Effector memory CD4-positive, alpha-beta T cell (primary cell): ENCODE data around the gene KAZALD1.
A peak's percentile ranks its signal among the peaks of the same experiment; 100 is the strongest.

Experiments used
- DNase-seq, 3 donors: peaks; one replicate each; pipeline ENCODE4 v3.0.0-alpha.2; 2020
- H3K27ac ChIP-seq: 2 replicates; pipeline ENCODE4 v1.7.0; 2013; ENCODE audit warnings: mild to moderate bottlenecking, low read length, moderate library complexity; ENCODE audit not compliant: insufficient read depth, poor library complexity, severe bottlenecking
- H3K27me3 ChIP-seq: replicated peaks from 2 replicates; pipeline ENCODE4 v1.7.0; 2013; ENCODE audit warnings: mild to moderate bottlenecking, low read length; ENCODE audit not compliant: insufficient read depth, control insufficient read depth, poor library complexity, severe bottlenecking
- H3K36me3 ChIP-seq: 2 replicates; pipeline ENCODE4 v1.7.0; 2013; ENCODE audit warnings: mild to moderate bottlenecking, low read length, moderate library complexity; ENCODE audit not compliant: control insufficient read depth, insufficient read depth
- H3K4me1 ChIP-seq: 2 replicates; pipeline ENCODE4 v1.7.0; 2013; ENCODE audit warnings: low read length, mild to moderate bottlenecking; ENCODE audit not compliant: control insufficient read depth, insufficient read depth, poor library complexity, severe bottlenecking
- H3K4me3 ChIP-seq: 2 replicates; pipeline ENCODE4 v1.7.0; 2013; ENCODE audit warnings: low read length, low read depth, mild to moderate bottlenecking; ENCODE audit not compliant: insufficient read depth, poor library complexity, severe bottlenecking
- H3K9me3 ChIP-seq: 2 replicates; pipeline ENCODE4 v1.7.0; 2013; ENCODE audit warnings: mild to moderate bottlenecking, low read length, moderate library complexity; ENCODE audit not compliant: control insufficient read depth

Gene KAZALD1

GRCh38 chr10:101046332-101047238, 15.2 kb upstream of the KAZALD1 start:
- H3K9me3 ChIP-seq, result no peaks in the 10 kb centered on the region
- no peaks in the 10 kb centered on the region for H3K36me3 ChIP-seq
- no peak for DNase-seq
- no peak overlapping the region for H3K27ac ChIP-seq
- H3K4me1 ChIP-seq, result peaks cover 18% of the 10 kb centered on the region
- H3K27me3 ChIP-seq, result peaks cover 39% of the 10 kb centered on the region
- H3K4me3 ChIP-seq, result no peak overlapping the region

- Histone ChIP-seq H3K4me1 (peaks cover 17% of the 10 kb centered on the region), H3K27ac (no peak overlapping the region), H3K4me3 (no peak overlapping the region), H3K36me3 (no peaks in the 10 kb centered on the region), H3K27me3 (peaks cover 39% of the 10 kb centered on the region), H3K9me3 (no peaks in the 10 kb centered on the region)
- DNase-seq, result no peak
Observed at GRCh38 chr10:101047268-101047667, 14.5 kb upstream of the KAZALD1 start.

- H3K4me1 ChIP-seq, result peaks cover 9% of the 10 kb centered on the region
Observed at GRCh38 chr10:101047961-101048892, 13.6 kb upstream of the KAZALD1 start.

GRCh38 chr10:101050208-101051069, 11.3 kb upstream of the KAZALD1 start:
- no peaks in the 10 kb centered on the region for H3K36me3 ChIP-seq
- H3K27me3 ChIP-seq, result peaks cover 39% of the 10 kb centered on the region
- peak overlapping the region; percentile 19 for H3K4me3 ChIP-seq
- H3K9me3 ChIP-seq, result no peaks in the 10 kb centered on the region
- H3K4me1 ChIP-seq, result peaks cover 7% of the 10 kb centered on the region
- DNase-seq, result peak; percentile 54 to 66 (median 64)
- no peak overlapping the region for H3K27ac ChIP-seq

More at GRCh38 chr10:101047961-101048892, 13.6 kb upstream of the KAZALD1 start:
- no peak overlapping the region for H3K4me3 ChIP-seq
- DNase-seq, result no peak
- H3K9me3 ChIP-seq, result no peaks in the 10 kb centered on the region
- H3K27me3 ChIP-seq, result peaks cover 39% of the 10 kb centered on the region
- H3K27ac ChIP-seq, result no peak overlapping the region
- H3K36me3 ChIP-seq, result no peaks in the 10 kb centered on the region

- H3K4me1 ChIP-seq, result peaks cover 7% of the 10 kb centered on the region
- no peaks in the 10 kb centered on the region for H3K36me3 ChIP-seq
- H3K27me3 ChIP-seq, result peaks cover 36% of the 10 kb centered on the region
- no peak overlapping the region for H3K27ac ChIP-seq
- H3K4me3 ChIP-seq, result no peak overlapping the region
- no peaks in the 10 kb centered on the region for H3K9me3 ChIP-seq
- DNase-seq, result no peak
Observed at GRCh38 chr10:101052285-101052684, 9.5 kb upstream of the KAZALD1 start.

- no peaks in the 10 kb centered on the region for H3K36me3 ChIP-seq
- H3K27ac ChIP-seq, result no peak overlapping the region
- H3K4me3 ChIP-seq, result no peak overlapping the region
- H3K4me1 ChIP-seq, result peaks cover 7% of the 10 kb centered on the region
- peaks cover 26% of the 10 kb centered on the region for H3K27me3 ChIP-seq
- no peaks in the 10 kb centered on the region for H3K9me3 ChIP-seq
- no peak for DNase-seq
Observed at GRCh38 chr10:101053516-101053915, 8.3 kb upstream of the KAZALD1 start.

- peaks cover 7% of the 10 kb centered on the region for H3K4me1 ChIP-seq
- H3K4me3 ChIP-seq, result no peak overlapping the region
- H3K36me3 ChIP-seq, result no peaks in the 10 kb centered on the region
- H3K27me3 ChIP-seq, result peaks cover 19% of the 10 kb centered on the region
- DNase-seq, result no peak
- no peak overlapping the region for H3K27ac ChIP-seq
- no peaks in the 10 kb centered on the region for H3K9me3 ChIP-seq
Observed at GRCh38 chr10:101054351-101054750, 7.4 kb upstream of the KAZALD1 start.

GRCh38 chr10:101054876-101055275, 6.9 kb upstream of the KAZALD1 start:
- Histone ChIP-seq H3K4me3 (no peak overlapping the region), H3K27ac (no peak overlapping the region), H3K9me3 (no peaks in the 10 kb centered on the region), H3K27me3 (peaks cover 15% of the 10 kb centered on the region), H3K4me1 (peaks cover 7% of the 10 kb centered on the region), H3K36me3 (no peaks in the 10 kb centered on the region)
- no peak for DNase-seq

GRCh38 chr10:101055411-101055810, 6.4 kb upstream of the KAZALD1 start:
- no peak for DNase-seq
- H3K4me3 ChIP-seq, result no peak overlapping the region
- H3K4me1 ChIP-seq, result peaks cover 2% of the 10 kb centered on the region
- H3K36me3 ChIP-seq, result no peaks in the 10 kb centered on the region
- no peak overlapping the region for H3K27ac ChIP-seq
- peaks cover 10% of the 10 kb centered on the region for H3K27me3 ChIP-seq
- H3K9me3 ChIP-seq, result no peaks in the 10 kb centered on the region
